H9 (cell line): ENCODE results near the gene LINGO1. TPM values are rescaled to one million over a fixed set of nuclear protein-coding genes. Genes with fewer than 3 reads are reported as not detected.

Experiments used
- DNase-seq: peaks from one replicate; pipeline ENCODE4 v3.0.0-alpha.2; 2017
- H2AFZ ChIP-seq: one replicate; pipeline ENCODE4 v1.6.1; 2013; ENCODE audit warnings: mild to moderate bottlenecking, low read length, control low read depth, moderate library complexity
- H2AK5ac ChIP-seq: 2 replicates; pipeline ENCODE4 v1.6.1; 2013; ENCODE audit warnings: low read length, control low read depth, mixed read lengths; ENCODE audit not compliant: insufficient read length
- H2BK120ac ChIP-seq: one replicate; pipeline ENCODE4 v1.6.1; 2013; ENCODE audit warnings: low read depth, mild to moderate bottlenecking, low read length, control low read depth, inconsistent platforms; ENCODE audit not compliant: poor library complexity, severe bottlenecking
- H2BK12ac ChIP-seq: 2 replicates; pipeline ENCODE4 v1.6.1; 2013; ENCODE audit warnings: low read length, control low read depth, mixed read lengths, low read depth; ENCODE audit not compliant: insufficient read length
- H2BK15ac ChIP-seq: 2 replicates; pipeline ENCODE4 v1.6.1; 2013; ENCODE audit warnings: low read depth, low read length, control low read depth
- H2BK20ac ChIP-seq: one replicate; pipeline ENCODE4 v1.6.1; 2013; ENCODE audit warnings: low read depth, mild to moderate bottlenecking, low read length, control low read depth, inconsistent platforms; ENCODE audit not compliant: poor library complexity, severe bottlenecking
- H2BK5ac ChIP-seq: 2 replicates; pipeline ENCODE4 v1.6.1; 2013; ENCODE audit warnings: low read length, control low read depth, mixed read lengths; ENCODE audit not compliant: insufficient read length
- H3K14ac ChIP-seq: 2 replicates; pipeline ENCODE4 v1.6.1; 2013; ENCODE audit warnings: low read length, control low read depth; ENCODE audit not compliant: insufficient read depth
- H3K18ac ChIP-seq: 2 replicates; pipeline ENCODE4 v1.6.1; 2013; ENCODE audit warnings: low read depth, mild to moderate bottlenecking, mixed read lengths, low read length, control low read depth; ENCODE audit not compliant: insufficient read length
- H3K23ac ChIP-seq: 2 replicates; pipeline ENCODE4 v1.6.1; 2013; ENCODE audit warnings: low read length, control low read depth, mixed read lengths, low read depth; ENCODE audit not compliant: insufficient read length
- H3K23me2 ChIP-seq: 2 replicates; pipeline ENCODE4 v1.6.1; 2013; ENCODE audit warnings: low read depth, mild to moderate bottlenecking, mixed read lengths, low read length, control low read depth; ENCODE audit not compliant: insufficient read length, poor library complexity, severe bottlenecking
- H3K27ac ChIP-seq: 2 replicates; pipeline ENCODE4 v1.5.1; 2013; ENCODE audit warnings: low read length, control low read depth, mixed read lengths, low read depth; ENCODE audit not compliant: insufficient read length
- H3K27me3 ChIP-seq: 2 replicates; pipeline ENCODE4 v1.6.1; 2013; ENCODE audit warnings: low read length, control low read depth, inconsistent platforms; ENCODE audit not compliant: insufficient read depth
- H3K4ac ChIP-seq: 2 replicates; pipeline ENCODE4 v1.6.1; 2013; ENCODE audit warnings: low read depth, mild to moderate bottlenecking, control low read depth, inconsistent platforms, low read length, moderate library complexity
- H3K4me1 ChIP-seq: 2 replicates; pipeline ENCODE4 v1.6.1; 2013; ENCODE audit warnings: low read length, control low read depth, inconsistent platforms; ENCODE audit not compliant: insufficient read depth
- H3K4me2 ChIP-seq: 2 replicates; pipeline ENCODE4 v1.6.1; 2013; ENCODE audit warnings: low read length, control low read depth, mixed read lengths; ENCODE audit not compliant: insufficient read length, insufficient read depth
- H3K56ac ChIP-seq: 2 replicates; pipeline ENCODE4 v1.6.1; 2013; ENCODE audit warnings: low read depth, mild to moderate bottlenecking, mixed read lengths, low read length, control low read depth; ENCODE audit not compliant: insufficient read length
- H3K79me1 ChIP-seq: 2 replicates; pipeline ENCODE4 v1.6.1; 2013; ENCODE audit warnings: low read depth, mild to moderate bottlenecking, moderate library complexity, low read length, control low read depth, inconsistent platforms; ENCODE audit not compliant: insufficient read depth, poor library complexity, severe bottlenecking
- H3K79me2 ChIP-seq: 2 replicates; pipeline ENCODE4 v1.6.1; 2013; ENCODE audit warnings: low read length, control low read depth, inconsistent platforms; ENCODE audit not compliant: insufficient read depth
- H3K9ac ChIP-seq: 2 replicates; pipeline ENCODE4 v1.6.1; 2013; ENCODE audit warnings: low read length, control low read depth, mixed read lengths; ENCODE audit not compliant: insufficient read length; ENCODE audit errors: extremely low read depth
- H3K9me3 ChIP-seq: one replicate; pipeline ENCODE4 v1.6.1; 2013; ENCODE audit warnings: low read depth, low read length, inconsistent platforms; ENCODE audit not compliant: control insufficient read depth
- H3T11ph ChIP-seq: one replicate; pipeline ENCODE4 v1.6.1; 2013; ENCODE audit warnings: mild to moderate bottlenecking, low read length, control low read depth, inconsistent platforms
- H4K20me1 ChIP-seq: one replicate; pipeline ENCODE4 v1.6.1; 2013; ENCODE audit not compliant: control insufficient read depth, insufficient read length, insufficient read depth
- H4K5ac ChIP-seq: 2 replicates; pipeline ENCODE4 v1.6.1; 2013; ENCODE audit warnings: low read depth, mild to moderate bottlenecking, mixed read lengths, low read length, control low read depth; ENCODE audit not compliant: insufficient read length
- H4K8ac ChIP-seq: replicated peaks from 2 replicates; pipeline ENCODE4 v1.6.1; 2013; ENCODE audit warnings: low read length, control low read depth, mixed read lengths, low read depth; ENCODE audit not compliant: insufficient read length
- H4K91ac ChIP-seq: 2 replicates; pipeline ENCODE4 v1.6.1; 2013; ENCODE audit warnings: low read depth, mild to moderate bottlenecking, moderate library complexity, mixed read lengths, low read length, control low read depth; ENCODE audit not compliant: insufficient read length
- H3K27ac Mint-ChIP-seq, 3 experiments: 2 replicates in 2 of 3; 3 replicates in 1 of 3; pipeline ENCODE4 v1.8.0; 2020 to 2021; ENCODE audit warnings: mixed read lengths in 3 of 3, mild to moderate bottlenecking in 1 of 3, moderate library complexity in 1 of 3
- H3K27me3 Mint-ChIP-seq: 2 replicates; pipeline ENCODE4 v1.8.0; 2021; ENCODE audit warnings: low read depth, mild to moderate bottlenecking, moderate library complexity, mixed read lengths
- H3K36me3 Mint-ChIP-seq, 3 experiments: 2 replicates in 2 of 3; 3 replicates in 1 of 3; pipeline ENCODE4 v1.8.0; 2020 to 2021; ENCODE audit warnings: low read depth in 3 of 3, mixed read lengths in 3 of 3; ENCODE audit not compliant: insufficient read depth in 1 of 3
- H3K4me1 Mint-ChIP-seq, 2 experiments: 2 replicates each; pipeline ENCODE4 v1.8.0; 2020; ENCODE audit warnings: mixed read lengths in 2 of 2
- H3K4me3 Mint-ChIP-seq, 2 experiments: 2 replicates in 1 of 2; 3 replicates in 1 of 2; pipeline ENCODE4 v1.8.0; 2020 to 2021; ENCODE audit warnings: mild to moderate bottlenecking in 2 of 2, mixed read lengths in 2 of 2, moderate library complexity in 1 of 2
- H3K9me3 Mint-ChIP-seq, 2 experiments: 2 replicates in 1 of 2; 3 replicates in 1 of 2; pipeline ENCODE4 v1.8.0; 2020; ENCODE audit warnings: mild to moderate bottlenecking in 2 of 2, mixed read lengths in 2 of 2, moderate library complexity in 1 of 2
- WGBS: extraction: QIAGEN DNeasy Blood & Tissue Kit; methylation state at CpG from one replicate; pipeline ENCODE4 v1.1.7; 2013; ENCODE audit warnings: missing lambda C conversion rate, low lambda C conversion rate, mixed read lengths; ENCODE audit not compliant: insufficient read length; ENCODE audit errors: extremely low coverage; 5-methylcytosine and 5-hydroxymethylcytosine counted together
- total RNA-seq: library from RNA; stranded (reverse); gene quantifications from 2 replicates; pipeline ENCODE4 v1.2.1, GENCODE V29; 2021
- TF ChIP-seq, protein P1 (sequence below): fragments of 200-600 bp; sonication (generic); conservative IDR thresholded peaks from 3 replicates; pipeline ENCODE4 v1.8.0; 2021; ENCODE audit warnings: antibody characterized with exemption, mild to moderate bottlenecking

LINGO1 gene
- total RNA-seq, 1 experiment from 2014 or later: 41.6 TPM

DNA sequence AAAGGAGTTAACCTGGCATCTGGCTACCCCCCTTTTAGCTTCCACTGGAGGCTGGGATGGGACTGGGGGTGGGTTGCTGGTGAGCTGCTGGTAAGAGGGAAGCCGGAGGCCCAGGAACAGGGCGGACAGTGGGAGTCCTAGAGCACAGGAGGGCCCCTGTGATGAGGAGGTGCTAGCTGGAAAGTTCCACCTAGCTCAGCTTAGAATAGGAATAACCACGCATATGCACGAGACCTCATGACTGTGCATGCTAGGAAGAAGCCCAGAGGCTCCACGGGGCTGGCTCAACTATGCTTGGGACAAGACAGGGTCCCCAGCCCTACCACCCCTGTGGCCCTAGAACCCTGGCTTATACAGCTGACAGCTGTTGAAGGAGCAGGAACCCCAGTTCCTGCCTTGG, 34.1 kb downstream of the LINGO1 start:
- H3K27ac Mint-ChIP-seq: no peak overlapping the region
- H3K79me1 ChIP-seq: no peaks in the 10 kb centered on the region

More for the DNA sequence above, 34.1 kb downstream of the LINGO1 start:
- Histone ChIP-seq H2BK20ac (no peak overlapping the region), H3K79me2 (no peaks in the 10 kb centered on the region), H3K4ac (no peak overlapping the region), H3K9me3 (no peaks in the 10 kb centered on the region), H2BK15ac (no peak overlapping the region), H3T11ph (no peak overlapping the region), H3K4me2 (no peak overlapping the region), H2AFZ (no peak overlapping the region), H4K91ac (no peak overlapping the region), H3K18ac (no peak overlapping the region), H3K27ac (no peak overlapping the region), H3K23me2 (no peaks in the 10 kb centered on the region), H3K14ac (no peak overlapping the region), H2AK5ac (no peak overlapping the region), H3K56ac (no peak overlapping the region), H2BK12ac (no peak overlapping the region), H3K4me1 (peaks cover 6% of the 10 kb centered on the region; the same call in 1 of the 2 replicates), H3K9ac (no peak overlapping the region), H4K8ac (no peak overlapping the region), H4K20me1 (no peaks in the 10 kb centered on the region), H4K5ac (no peak overlapping the region), H2BK5ac (no peak overlapping the region), H2BK120ac (no peak overlapping the region), H3K23ac (no peak overlapping the region), H3K27me3 (no peaks in the 10 kb centered on the region)
- H3K4me3 Mint-ChIP-seq: no peak overlapping the region
- peaks cover 7% of the 10 kb centered on the region; the same call in 1 of the 2 replicates for H3K27me3 Mint-ChIP-seq
- no peaks in the 10 kb centered on the region for H3K9me3 Mint-ChIP-seq
- H3K36me3 Mint-ChIP-seq: no peaks in the 10 kb centered on the region
- H3K4me1 Mint-ChIP-seq: peaks cover 22 to 42% of the 10 kb centered on the region in 2 experiments
- TF ChIP-seq, protein P1, sequence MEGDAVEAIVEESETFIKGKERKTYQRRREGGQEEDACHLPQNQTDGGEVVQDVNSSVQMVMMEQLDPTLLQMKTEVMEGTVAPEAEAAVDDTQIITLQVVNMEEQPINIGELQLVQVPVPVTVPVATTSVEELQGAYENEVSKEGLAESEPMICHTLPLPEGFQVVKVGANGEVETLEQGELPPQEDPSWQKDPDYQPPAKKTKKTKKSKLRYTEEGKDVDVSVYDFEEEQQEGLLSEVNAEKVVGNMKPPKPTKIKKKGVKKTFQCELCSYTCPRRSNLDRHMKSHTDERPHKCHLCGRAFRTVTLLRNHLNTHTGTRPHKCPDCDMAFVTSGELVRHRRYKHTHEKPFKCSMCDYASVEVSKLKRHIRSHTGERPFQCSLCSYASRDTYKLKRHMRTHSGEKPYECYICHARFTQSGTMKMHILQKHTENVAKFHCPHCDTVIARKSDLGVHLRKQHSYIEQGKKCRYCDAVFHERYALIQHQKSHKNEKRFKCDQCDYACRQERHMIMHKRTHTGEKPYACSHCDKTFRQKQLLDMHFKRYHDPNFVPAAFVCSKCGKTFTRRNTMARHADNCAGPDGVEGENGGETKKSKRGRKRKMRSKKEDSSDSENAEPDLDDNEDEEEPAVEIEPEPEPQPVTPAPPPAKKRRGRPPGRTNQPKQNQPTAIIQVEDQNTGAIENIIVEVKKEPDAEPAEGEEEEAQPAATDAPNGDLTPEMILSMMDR: no peak
- WGBS: no CpG with 5 or more reads among the region's 5 CpGs
- no peak for DNase-seq
